ENCODE measurements around the gene PTH2.
"Not testable (repeated sequence)": the region's sequence is repeated elsewhere in the genome, so short reads cannot be mapped to it uniquely, and the experiment has no call there.

Gene PTH2

DNA sequence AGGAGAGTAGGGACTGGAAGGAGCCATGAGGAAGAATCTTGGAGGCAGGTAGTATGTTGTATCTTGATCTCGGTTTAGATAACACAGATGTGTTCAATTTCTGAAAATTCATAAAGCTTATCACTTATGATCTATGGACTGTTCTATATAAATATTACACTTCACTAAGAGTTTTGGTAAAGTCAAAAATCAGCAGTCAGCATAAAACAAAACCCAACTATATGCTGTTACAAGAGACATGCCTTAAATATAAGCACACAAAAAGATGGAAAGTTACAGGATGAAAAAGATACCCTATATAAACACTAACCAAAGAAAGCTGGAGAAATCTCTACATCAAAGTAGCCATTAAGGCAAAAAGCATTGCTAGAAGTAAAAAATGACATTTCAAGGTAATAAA lies 39.6 kb downstream of the PTH2 start:
- H3K9me3 ChIP-seq: peaks cover 10% of the 10 kb centered on the region

GRCh38 chr19:49382639-49383038 lies 40.6 kb downstream of the PTH2 start:
- Histone ChIP-seq H3K9me3 (peaks cover 10% of the 10 kb centered on the region), H3K36me3 (replicated peaks) (no peaks in the 10 kb centered on the region), H3K4me3 (no peak overlapping the region), H3K27me3 (ENCODE audit: low read depth) (no peaks in the 10 kb centered on the region), H3K4me1 (no peaks in the 10 kb centered on the region)
- in situ Hi-C loops (cut with MboI; ENCODE audit: low sequenced_read_pairs): no loop called here
- DNase-seq (ENCODE audit: low spot score in 2 of 2): no peak

More for the DNA sequence above, 39.6 kb downstream of the PTH2 start:
- in situ Hi-C loops (cut with MboI; ENCODE audit: low sequenced_read_pairs): no loop called here
- no peak for DNase-seq (ENCODE audit: low spot score in 2 of 2)
- H3K27me3 ChIP-seq (ENCODE audit: low read depth): no peaks in the 10 kb centered on the region
- no peaks in the 10 kb centered on the region for H3K4me1 ChIP-seq
- H3K36me3 ChIP-seq (replicated peaks): no peaks in the 10 kb centered on the region
- H3K4me3 ChIP-seq: no peak overlapping the region

GRCh38 chr19:49380391-49380790 lies 42.9 kb downstream of the PTH2 start:
- Histone ChIP-seq H3K9me3 (peaks cover 10% of the 10 kb centered on the region), H3K27me3 (ENCODE audit: low read depth) (no peaks in the 10 kb centered on the region), H3K4me1 (no peaks in the 10 kb centered on the region), H3K36me3 (replicated peaks) (no peaks in the 10 kb centered on the region), H3K4me3 (no peak overlapping the region)
- no peak for DNase-seq (ENCODE audit: low spot score in 2 of 2)
- in situ Hi-C loops (cut with MboI; ENCODE audit: low sequenced_read_pairs): no loop called here

DNA sequence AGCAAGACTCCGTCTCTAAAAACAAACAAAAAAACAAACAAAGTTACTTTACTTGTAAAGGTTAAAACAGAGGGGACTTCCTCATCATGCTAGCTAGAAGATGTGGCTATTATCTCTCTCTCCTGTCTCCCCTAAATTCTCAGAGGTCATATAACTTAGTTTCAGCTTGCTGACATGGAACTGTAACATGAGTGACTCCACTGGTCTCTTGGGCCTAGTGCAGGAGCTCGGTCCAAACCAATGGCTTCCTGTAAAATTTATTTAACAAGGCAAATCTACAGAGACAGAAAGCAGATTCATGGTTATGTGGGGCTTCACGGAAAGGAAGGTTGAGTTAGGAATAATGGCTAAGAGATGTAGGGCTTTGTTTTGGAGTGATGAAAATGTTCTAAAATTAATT lies 44.7 kb downstream of the PTH2 start:
- peaks cover 10% of the 10 kb centered on the region for H3K9me3 ChIP-seq
- no peaks in the 10 kb centered on the region for H3K27me3 ChIP-seq (ENCODE audit: low read depth)
- H3K36me3 ChIP-seq (replicated peaks): no peaks in the 10 kb centered on the region
- no peak overlapping the region for H3K4me3 ChIP-seq
- H3K4me1 ChIP-seq: no peaks in the 10 kb centered on the region
- in situ Hi-C loops (cut with MboI; ENCODE audit: low sequenced_read_pairs): no loop called here
- DNase-seq (ENCODE audit: low spot score in 2 of 2): no peak

GRCh38 chr19:49374665-49375434 lies 48.4 kb downstream of the PTH2 start:
- no peaks in the 10 kb centered on the region for H3K4me1 ChIP-seq

DNA sequence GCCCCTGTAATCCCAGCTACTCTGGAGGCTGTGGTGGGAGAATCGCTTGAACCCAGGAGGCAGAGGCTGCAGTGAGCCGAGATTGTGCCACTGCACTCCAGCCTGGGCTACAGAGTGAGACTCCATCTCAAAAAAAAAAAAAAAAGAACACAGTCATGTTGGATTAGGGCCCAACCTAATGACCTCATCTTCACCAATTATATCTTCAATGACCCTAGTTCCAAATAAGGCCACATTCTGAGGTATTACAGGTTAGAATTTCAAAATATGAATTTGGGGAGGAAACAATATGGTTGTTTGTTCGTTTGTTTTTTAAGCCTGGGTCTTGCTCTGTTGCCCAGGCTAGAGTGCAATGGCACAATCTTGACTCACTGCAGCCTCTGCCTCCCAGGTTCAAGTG lies 50.1 kb downstream of the PTH2 start:
- H3K36me3 ChIP-seq (replicated peaks); H3K27me3 ChIP-seq (ENCODE audit: low read depth); in situ Hi-C loops (cut with MboI; ENCODE audit: low sequenced_read_pairs); H3K4me3 ChIP-seq; DNase-seq (ENCODE audit: low spot score in 2 of 2); H3K4me1 ChIP-seq: not testable (repeated sequence)
- H3K9me3 ChIP-seq: peaks cover 11% of the 10 kb centered on the region

More at GRCh38 chr19:49374665-49375434, 48.4 kb downstream of the PTH2 start:
- in situ Hi-C loops (cut with MboI; ENCODE audit: low sequenced_read_pairs): no loop called here
- Histone ChIP-seq H3K36me3 (replicated peaks) (no peaks in the 10 kb centered on the region), H3K9me3 (no peaks in the 10 kb centered on the region; the same call in 1 of the 2 replicates), H3K27me3 (ENCODE audit: low read depth) (no peaks in the 10 kb centered on the region), H3K4me3 (no peak overlapping the region)
- no peak for DNase-seq (ENCODE audit: low spot score in 2 of 2)
